GM12874 (cell line): Measurements from ENCODE around the gene MEF2A.

Experiments
- TF ChIP-seq, protein P1 (sequence below): IDR thresholded peaks from 2 replicates; pipeline ENCODE4 v1.5.1; 2011; ENCODE audit warnings: low read depth, mild to moderate bottlenecking, control low read depth, low read length, moderate library complexity; ENCODE audit not compliant: insufficient read depth

MEF2A gene

DNA sequence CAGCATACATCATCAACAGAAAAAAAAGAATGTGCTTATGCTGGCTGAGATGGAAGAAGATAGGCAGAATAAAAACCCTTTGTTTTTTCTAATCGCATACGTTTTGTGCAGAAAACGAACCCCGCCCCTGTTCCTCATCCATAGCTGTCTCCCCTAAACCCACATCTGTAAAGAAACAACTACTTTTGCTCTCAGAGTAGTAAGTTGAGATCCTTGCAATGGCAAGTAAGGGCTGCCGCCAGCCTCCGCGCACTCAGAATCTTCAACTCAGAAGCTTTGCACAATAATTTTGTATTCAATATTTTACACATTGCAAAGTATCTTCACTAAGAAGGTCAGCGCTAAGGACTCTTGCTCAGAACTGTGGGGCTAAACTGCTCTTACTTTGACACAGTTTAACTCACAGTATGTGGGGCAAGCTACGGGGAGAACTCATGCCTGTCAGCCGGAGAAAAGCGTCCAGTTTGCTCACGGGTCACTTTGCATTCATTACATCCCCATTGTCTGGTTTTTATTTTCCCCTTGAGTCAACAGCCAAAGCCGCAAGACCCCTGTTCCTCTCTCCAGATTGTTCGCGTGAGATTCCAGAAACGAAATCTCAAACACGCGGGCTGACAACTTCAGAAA lies 166.5 kb downstream of the MEF2A start:
- TF ChIP-seq, protein P1, sequence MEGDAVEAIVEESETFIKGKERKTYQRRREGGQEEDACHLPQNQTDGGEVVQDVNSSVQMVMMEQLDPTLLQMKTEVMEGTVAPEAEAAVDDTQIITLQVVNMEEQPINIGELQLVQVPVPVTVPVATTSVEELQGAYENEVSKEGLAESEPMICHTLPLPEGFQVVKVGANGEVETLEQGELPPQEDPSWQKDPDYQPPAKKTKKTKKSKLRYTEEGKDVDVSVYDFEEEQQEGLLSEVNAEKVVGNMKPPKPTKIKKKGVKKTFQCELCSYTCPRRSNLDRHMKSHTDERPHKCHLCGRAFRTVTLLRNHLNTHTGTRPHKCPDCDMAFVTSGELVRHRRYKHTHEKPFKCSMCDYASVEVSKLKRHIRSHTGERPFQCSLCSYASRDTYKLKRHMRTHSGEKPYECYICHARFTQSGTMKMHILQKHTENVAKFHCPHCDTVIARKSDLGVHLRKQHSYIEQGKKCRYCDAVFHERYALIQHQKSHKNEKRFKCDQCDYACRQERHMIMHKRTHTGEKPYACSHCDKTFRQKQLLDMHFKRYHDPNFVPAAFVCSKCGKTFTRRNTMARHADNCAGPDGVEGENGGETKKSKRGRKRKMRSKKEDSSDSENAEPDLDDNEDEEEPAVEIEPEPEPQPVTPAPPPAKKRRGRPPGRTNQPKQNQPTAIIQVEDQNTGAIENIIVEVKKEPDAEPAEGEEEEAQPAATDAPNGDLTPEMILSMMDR, result no peak

DNA sequence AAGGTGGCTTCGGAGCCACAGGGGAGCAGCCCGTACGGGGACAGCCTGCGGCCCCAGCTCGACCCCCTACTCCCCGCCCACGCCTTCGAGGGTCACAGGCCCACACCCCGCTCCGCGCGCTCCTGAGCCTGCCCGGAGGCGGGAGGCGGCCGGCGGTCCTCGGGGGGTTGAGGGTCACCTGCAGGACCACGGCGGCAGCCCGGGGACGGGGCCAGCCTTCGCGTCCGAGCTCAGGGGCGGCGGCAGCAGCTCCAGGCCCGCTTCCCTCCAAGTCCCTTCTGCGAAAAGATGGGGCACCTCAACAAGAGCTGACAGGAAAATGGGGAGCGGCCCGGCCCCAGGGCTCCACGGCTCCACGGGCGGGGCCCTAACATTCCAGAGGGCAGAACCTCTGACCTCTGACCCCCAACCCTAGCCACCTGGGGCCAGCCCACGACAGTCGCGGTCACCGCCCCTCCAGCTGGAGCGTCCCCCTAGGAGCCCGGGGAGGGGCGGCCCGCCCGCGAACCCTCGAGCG lies 167.0 kb downstream of the MEF2A start:
- TF ChIP-seq, protein P1, result no peak

DNA sequence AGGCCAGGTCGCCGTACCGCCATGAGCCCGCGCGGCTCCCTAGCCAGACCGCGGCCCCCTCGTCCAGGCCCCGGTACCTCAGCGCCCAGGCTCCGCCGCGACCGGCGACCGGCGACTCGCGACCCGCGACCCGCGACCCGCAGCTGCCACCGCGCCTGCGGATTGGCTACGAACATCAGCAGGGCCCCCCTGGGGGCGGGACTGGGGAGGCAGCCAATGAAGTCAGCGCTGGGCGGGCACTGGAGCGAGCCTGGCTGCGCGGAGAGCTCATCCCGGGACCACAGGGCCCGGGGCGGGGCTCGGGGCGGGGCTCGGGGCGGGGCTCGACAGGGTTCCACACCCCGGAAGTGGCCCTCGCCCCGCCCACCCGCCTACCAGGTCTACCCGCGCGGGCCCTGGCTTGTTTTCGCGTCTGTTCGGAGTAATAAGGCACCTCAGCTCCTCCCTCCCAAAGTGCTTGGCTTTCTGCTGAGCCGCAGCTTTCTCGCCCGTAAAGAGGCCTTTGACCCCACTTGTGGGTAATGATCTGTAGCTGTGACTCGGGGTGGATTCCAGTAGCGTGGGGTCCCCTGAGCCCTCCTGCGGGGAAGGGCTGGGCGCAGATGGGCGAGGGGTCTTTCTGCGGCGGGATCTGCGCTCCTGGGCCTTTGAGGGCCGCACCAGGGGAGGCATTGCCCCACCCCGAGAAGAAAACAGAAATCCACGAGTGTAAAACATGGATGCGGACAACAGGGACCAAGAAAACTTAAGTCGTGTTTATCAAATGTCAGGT lies 167.7 kb downstream of the MEF2A start, which contains the start of gene LYSMD4:
LYSMD4 (minus strand) TSS at position 170 of the 772 bp plus-strand sequence. CDS start 1,438 bp downstream, outside the sequence.
- TF ChIP-seq, protein P1, result no peak

DNA sequence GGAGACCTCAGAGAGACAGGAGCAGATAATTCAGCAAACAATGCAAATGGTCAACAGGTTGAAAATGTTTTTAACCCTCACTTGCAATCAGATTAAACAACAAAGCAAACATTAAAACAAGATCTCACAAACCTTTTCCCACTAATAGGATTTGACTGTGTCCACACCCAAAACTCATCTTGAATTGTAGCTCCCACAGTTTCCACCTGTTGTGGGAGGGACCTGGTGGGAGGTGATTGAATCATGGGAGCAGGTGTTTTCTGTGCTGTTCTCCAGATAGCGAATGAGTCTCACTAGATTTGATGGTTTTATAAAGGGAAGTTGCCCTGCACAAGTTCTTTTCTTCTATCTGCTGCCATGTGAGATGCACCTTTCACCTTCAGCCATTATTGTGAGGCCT lies 168.8 kb downstream of the MEF2A start:
- TF ChIP-seq, protein P1, result no peak

DNA sequence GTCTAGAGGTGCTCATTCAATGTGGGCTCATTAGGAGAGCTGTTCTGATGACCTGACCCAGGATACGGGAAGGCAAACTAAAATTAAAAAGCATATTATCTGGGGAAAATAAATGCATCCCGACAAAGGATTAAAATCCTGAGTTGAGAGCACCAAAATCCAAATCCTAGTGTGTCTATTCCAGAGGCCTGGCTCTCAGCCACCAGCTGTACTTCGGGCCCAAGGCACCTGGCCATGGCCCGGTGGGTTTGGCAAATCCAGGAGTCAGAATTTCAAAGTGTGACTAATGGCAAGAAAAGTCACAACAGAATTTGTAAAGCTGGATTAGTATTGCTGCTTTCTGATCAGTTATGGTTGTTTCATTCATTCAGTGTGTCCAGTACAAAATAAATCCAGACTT lies 170.1 kb downstream of the MEF2A start:
- TF ChIP-seq, protein P1, result no peak

DNA sequence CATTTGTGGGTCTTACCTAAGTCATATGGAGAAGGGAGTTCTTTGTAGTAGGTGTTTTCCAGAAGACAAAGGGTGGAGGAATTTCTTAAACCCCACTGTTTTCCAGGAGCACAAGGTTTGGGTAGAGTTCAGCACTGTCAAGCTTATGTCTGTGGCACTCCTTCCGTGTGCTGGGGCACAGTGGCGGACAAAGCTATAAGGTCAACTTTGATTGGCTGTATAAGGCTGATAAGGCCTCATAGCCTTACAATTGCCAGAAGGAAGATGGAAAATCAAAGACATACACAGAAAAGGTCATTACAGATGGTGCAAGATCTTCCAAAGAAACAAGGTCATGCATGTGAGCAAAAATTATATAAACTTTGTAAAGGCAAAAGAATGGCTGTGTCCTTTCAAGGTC lies 170.9 kb downstream of the MEF2A start:
- TF ChIP-seq, protein P1, result no peak

DNA sequence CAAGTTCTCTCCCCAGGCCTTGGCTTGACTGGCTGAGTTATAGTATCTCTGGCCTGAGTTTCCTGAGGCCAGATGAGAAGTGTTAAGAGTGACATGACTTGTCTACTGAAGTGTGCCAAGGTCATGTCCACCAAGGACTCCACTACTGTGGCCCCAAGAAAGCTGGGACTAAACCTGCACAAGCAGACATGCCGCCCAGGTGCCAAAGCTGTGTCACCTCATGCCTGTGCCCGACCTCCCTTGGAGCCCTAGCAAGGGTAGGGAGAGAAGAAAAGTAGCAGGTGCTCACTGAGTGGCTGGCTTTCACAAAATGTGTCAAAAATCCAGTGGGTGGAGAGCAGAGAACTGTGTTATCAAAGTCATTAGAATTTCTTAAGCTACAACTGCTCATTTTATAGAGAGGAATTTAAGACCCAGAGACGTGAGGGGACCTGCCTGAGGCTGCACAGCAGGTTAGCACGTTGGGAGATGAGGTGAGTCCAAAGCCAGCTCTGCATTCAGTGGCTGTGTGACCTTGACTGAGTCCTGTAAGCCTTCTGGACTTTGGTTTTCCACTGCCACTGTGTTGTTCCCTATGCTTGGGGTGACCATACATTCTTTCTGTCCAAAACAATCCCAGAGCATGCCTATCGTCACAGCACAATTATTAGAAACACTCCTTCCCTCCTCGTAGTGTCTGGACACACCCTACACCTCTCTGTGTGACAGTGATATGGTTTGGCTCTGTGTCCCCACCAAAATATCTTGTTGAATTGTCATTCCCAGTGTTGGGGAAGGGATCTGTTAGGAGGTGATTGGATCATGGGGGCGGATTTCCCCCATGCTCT lies 172.4 kb downstream of the MEF2A start:
- TF ChIP-seq, protein P1, result no peak
